ENCODE measurements around the gene PLSCR5. TPM values are rescaled to one million over a fixed set of nuclear protein-coding genes. Genes with fewer than 3 reads are reported as not detected.

PLSCR5 gene
- total RNA-seq, 3 donors from 2014 or later (not counting 1 experiment from before 2014, with no cell fraction given) = not detected

DNA sequence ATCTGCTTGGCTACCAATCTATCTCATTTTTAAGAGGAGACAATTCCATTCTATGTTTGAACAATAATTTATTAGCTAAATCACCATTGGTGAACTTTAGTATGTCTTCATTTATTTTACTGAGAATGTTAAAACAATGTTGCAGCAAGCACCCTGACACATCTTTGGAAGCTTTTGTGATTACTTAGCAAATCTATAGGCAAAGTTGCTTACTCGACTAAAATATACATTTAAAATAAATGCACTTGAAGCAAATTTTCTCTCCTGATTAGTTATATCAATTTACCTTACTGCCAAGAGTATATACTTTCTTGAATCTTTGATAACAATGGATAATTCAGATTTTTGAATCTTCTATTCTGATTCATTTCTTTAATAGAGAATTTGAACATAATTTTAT, 31.0 kb downstream of the PLSCR5 start:
- WGBS (ENCODE audit: insufficient coverage) = 100% methylated on average over 1 of the region's 1 CpG

GRCh38 chr3:146569314-146569713, 35.8 kb downstream of the PLSCR5 start:
- Mint-ChIP-seq H3K27me3 (ENCODE audit: low read depth in 2 of 2) (peaks cover 0 to 9% of the 10 kb centered on the region in 2 donors), H3K4me1 (peaks cover 0 to 7% of the 10 kb centered on the region in 2 donors), H3K36me3 (no peaks in the 10 kb centered on the region), H3K9me3 (no peaks in the 10 kb centered on the region), H3K27ac (no peak overlapping the region), H3K4me3 (no peak overlapping the region)
- Histone ChIP-seq H3K4me3 (ENCODE audit: low read length) (no peak overlapping the region), H3K9me3 (ENCODE audit: control insufficient read depth, insufficient read depth, low read length) (no peaks in the 10 kb centered on the region), H3K36me3 (ENCODE audit: control insufficient read depth, insufficient read depth, low read length) (no peaks in the 10 kb centered on the region), H3K27ac (ENCODE audit: low read length) (no peak overlapping the region), H3K4me1 (ENCODE audit: control insufficient read depth, insufficient read depth, low read length) (no peaks in the 10 kb centered on the region), H3K27me3 (ENCODE audit: control insufficient read depth, insufficient read depth, low read length) (no peaks in the 10 kb centered on the region)
- no peak for TF ChIP-seq CTCF (IDR thresholded peaks at IDR 0.05)
- ATAC-seq (no peak), DNase-seq (no peak)
- 59% methylated on average over 3 of the region's 3 CpGs for WGBS (ENCODE audit: insufficient coverage)
- intact Hi-C loops (cut with micrococcal nuclease) = no loop called here

More for the DNA sequence above, 31.0 kb downstream of the PLSCR5 start:
- no peak for TF ChIP-seq CTCF (IDR thresholded peaks at IDR 0.05)
- Mint-ChIP-seq H3K9me3 (no peaks in the 10 kb centered on the region), H3K27ac (no peak overlapping the region), H3K4me1 (peaks cover 0 to 3% of the 10 kb centered on the region in 2 donors), H3K36me3 (no peaks in the 10 kb centered on the region), H3K27me3 (ENCODE audit: low read depth in 2 of 2) (peaks cover 0 to 9% of the 10 kb centered on the region in 2 donors), H3K4me3 (no peak overlapping the region)
- no peak overlapping the region for H3K27ac ChIP-seq (ENCODE audit: low read length)
- H3K9me3 ChIP-seq (ENCODE audit: control insufficient read depth, insufficient read depth, low read length) = no peaks in the 10 kb centered on the region
- H3K27me3 ChIP-seq (ENCODE audit: control insufficient read depth, insufficient read depth, low read length) = no peaks in the 10 kb centered on the region
- H3K4me3 ChIP-seq (ENCODE audit: low read length) = no peak overlapping the region
- DNase-seq (no peak), ATAC-seq (no peak)
- H3K4me1 ChIP-seq (ENCODE audit: control insufficient read depth, insufficient read depth, low read length) = no peaks in the 10 kb centered on the region
- no peaks in the 10 kb centered on the region for H3K36me3 ChIP-seq (ENCODE audit: control insufficient read depth, insufficient read depth, low read length)
- intact Hi-C loops (cut with micrococcal nuclease) = loop anchor here (10.0 kb wide), 1 partner anchor 509 kb away; no protein-coding TSS in a partner anchor

- Mint-ChIP-seq H3K27me3 (ENCODE audit: low read depth in 2 of 2) (peaks cover 0 to 13% of the 10 kb centered on the region in 2 donors), H3K4me1 (peaks cover 0 to 13% of the 10 kb centered on the region in 2 donors), H3K9me3 (peaks cover 0 to 3% of the 10 kb centered on the region in 2 donors), H3K4me3 (no peak overlapping the region), H3K36me3 (peaks cover 8% of the 10 kb centered on the region), H3K27ac (no peak overlapping the region)
- no peaks in the 10 kb centered on the region for H3K9me3 ChIP-seq (ENCODE audit: control insufficient read depth, insufficient read depth, low read length)
- DNase-seq (no peak), ATAC-seq (no peak)
- H3K36me3 ChIP-seq (ENCODE audit: control insufficient read depth, insufficient read depth, low read length) = no peaks in the 10 kb centered on the region
- no peak overlapping the region for H3K27ac ChIP-seq (ENCODE audit: low read length)
- H3K4me3 ChIP-seq (ENCODE audit: low read length) = no peak overlapping the region
- no peak for TF ChIP-seq CTCF (IDR thresholded peaks at IDR 0.05)
- no peaks in the 10 kb centered on the region for H3K27me3 ChIP-seq (ENCODE audit: control insufficient read depth, insufficient read depth, low read length)
- H3K4me1 ChIP-seq (ENCODE audit: control insufficient read depth, insufficient read depth, low read length) = no peaks in the 10 kb centered on the region
- intact Hi-C loops (cut with micrococcal nuclease) = no loop called here
These were observed 39.0 kb downstream of the PLSCR5 start for GRCh38 chr3:146566138-146566537.

GRCh38 chr3:146561879-146562278, 43.3 kb downstream of the PLSCR5 start:
- TF ChIP-seq CTCF (IDR thresholded peaks at IDR 0.05) = no peak
- ATAC-seq = no peak
- no peak overlapping the region for H3K27ac Mint-ChIP-seq
- no peak for DNase-seq
- H3K27me3 ChIP-seq (ENCODE audit: control insufficient read depth, insufficient read depth, low read length) = no peaks in the 10 kb centered on the region
- no peaks in the 10 kb centered on the region for H3K9me3 ChIP-seq (ENCODE audit: control insufficient read depth, insufficient read depth, low read length)
- intact Hi-C loops (cut with micrococcal nuclease) = no loop called here
- H3K4me1 ChIP-seq (ENCODE audit: control insufficient read depth, insufficient read depth, low read length) = no peaks in the 10 kb centered on the region
- no peak overlapping the region for H3K4me3 ChIP-seq (ENCODE audit: low read length)
- H3K27me3 Mint-ChIP-seq (ENCODE audit: low read depth in 2 of 2) = peaks cover 0 to 8% of the 10 kb centered on the region in 2 donors
- H3K36me3 Mint-ChIP-seq = peaks cover 8% of the 10 kb centered on the region
- H3K9me3 Mint-ChIP-seq = peaks cover 0 to 3% of the 10 kb centered on the region in 2 donors
- no peaks in the 10 kb centered on the region for H3K36me3 ChIP-seq (ENCODE audit: control insufficient read depth, insufficient read depth, low read length)
- no peak overlapping the region for H3K4me3 Mint-ChIP-seq
- H3K27ac ChIP-seq (ENCODE audit: low read length) = no peak overlapping the region
- peaks cover 0 to 6% of the 10 kb centered on the region in 2 donors for H3K4me1 Mint-ChIP-seq
- 43% methylated on average over 1 of the region's 1 CpG for WGBS (ENCODE audit: insufficient coverage)

Measured in natural killer cell (primary cell).